ENCODE data around the gene HOXB5.
A peak's percentile ranks its signal among the peaks of the same experiment; 100 is the strongest.

The HOXB5 gene

DNA sequence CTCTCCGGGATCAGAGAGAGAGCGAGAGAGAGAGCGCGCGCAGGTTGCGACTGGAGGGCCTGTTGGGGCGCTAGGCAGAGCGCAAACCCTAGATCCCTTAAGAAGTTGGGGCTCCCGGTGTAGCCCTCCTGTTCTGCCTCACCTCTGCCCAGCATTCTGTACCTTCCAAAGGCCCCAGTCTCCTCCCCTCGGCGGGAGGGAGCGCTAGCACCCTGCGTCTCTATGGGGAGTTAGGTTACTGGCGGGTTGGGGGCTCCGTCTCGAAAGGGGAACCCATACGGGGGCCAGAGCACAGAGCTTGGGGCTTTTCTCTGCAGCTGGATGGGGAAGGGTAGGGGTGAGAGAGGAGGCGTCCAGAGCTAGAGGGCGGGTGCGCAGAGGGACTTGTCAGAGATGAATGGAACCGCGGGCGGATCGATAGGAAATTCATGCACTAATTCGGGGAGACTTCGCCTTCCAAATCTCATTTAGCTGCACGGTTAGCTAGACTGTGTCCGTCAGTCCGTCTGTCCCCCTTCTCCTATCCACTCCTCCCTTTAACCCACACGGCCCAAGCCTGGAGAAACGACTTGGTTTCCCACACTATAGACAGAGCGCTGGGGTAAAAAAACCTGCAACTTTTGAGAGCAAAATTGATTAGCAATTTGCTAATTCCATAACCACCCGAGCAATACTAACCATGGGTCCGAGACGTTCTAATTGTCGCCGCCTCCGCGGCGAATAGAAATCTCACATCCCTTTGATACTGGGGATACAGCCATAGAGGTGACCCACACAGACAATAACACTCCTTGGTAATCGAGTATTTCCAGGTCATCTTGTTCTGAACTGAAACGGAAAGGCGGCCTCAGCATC, 14.7 kb downstream of the HOXB5 start:
- H2AFZ ChIP-seq (ENCODE audit: low read depth, low read length) = no peak overlapping the region
- H3K4me1 ChIP-seq (ENCODE audit: low read length) = peaks cover 60% of the 10 kb centered on the region
- H3K4me2 ChIP-seq (ENCODE audit: low read length) = peak overlapping the region; percentile 98
- peak overlapping the region; percentile 92 for H3K27ac ChIP-seq (ENCODE audit: low read length)
- H3K4me3 ChIP-seq (ENCODE audit: low read length) = peak overlapping the region; percentile 90
- H3K27me3 ChIP-seq (ENCODE audit: low read depth, low read length) = no peaks in the 10 kb centered on the region
- H3K36me3 ChIP-seq (replicated peaks; ENCODE audit: low read depth, low read length) = peaks cover 16% of the 10 kb centered on the region
- no peaks in the 10 kb centered on the region for H3K9me3 ChIP-seq (ENCODE audit: insufficient read depth, low read length)
- TF ChIP-seq CTCF (IDR thresholded peaks at IDR 0.05; ENCODE audit: low read depth, low read length) (peak; percentile 14; the same call in 1 of the 2 replicates), EZH2phosphoT487 (IDR thresholded peaks at IDR 0.05; ENCODE audit: low read depth) (no peak)
- H3K9ac ChIP-seq (ENCODE audit: low read length) = peak overlapping the region; percentile 99
- H4K20me1 ChIP-seq (ENCODE audit: insufficient read depth, low read length) = no peaks in the 10 kb centered on the region
- H3K79me2 ChIP-seq (ENCODE audit: low read length) = peaks cover 49% of the 10 kb centered on the region

DNA sequence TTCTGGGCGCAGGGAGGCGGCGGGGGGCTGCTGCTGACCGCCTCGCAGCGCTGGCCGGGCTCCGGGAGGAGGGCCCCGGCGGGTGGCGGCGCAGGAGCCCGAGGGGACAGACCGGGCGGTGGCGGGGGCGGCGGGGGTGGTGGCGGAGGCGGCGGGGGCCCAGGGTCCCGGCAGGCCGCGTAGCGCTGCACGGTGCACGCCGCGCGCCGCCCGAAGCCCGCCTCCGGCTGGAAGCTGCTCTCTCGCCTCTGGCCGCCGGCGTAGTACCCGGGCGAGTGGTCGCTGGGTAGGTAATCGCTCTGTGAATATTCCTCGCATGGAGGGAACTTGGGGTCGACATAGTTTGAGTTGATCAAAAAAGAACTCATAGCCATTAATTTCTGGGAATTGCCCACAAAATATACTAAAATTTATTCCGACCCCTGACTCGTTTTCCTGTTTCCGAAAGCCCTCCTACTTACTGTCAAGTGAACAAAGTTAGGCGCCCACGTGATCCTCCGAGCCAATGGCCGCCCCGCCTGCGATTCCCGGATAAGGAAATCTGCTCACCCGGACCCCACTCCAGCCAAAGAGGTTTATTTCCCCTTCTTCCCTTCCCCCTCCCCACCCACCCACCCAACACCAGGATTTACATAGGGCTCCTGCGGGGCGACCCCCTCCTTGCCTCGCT, 15.5 kb downstream of the HOXB5 start, which contains the start of gene HOXB4:
TSS of gene HOXB4 (minus strand) at position 405 of the 670 bp plus-strand sequence. CDS start at position 374, 31 bp downstream.
- Histone ChIP-seq H2AFZ (ENCODE audit: low read depth, low read length) (no peak within 1 kb of the TSS), H3K9me3 (ENCODE audit: insufficient read depth, low read length) (no peaks in the 10 kb centered on the region), H3K4me2 (ENCODE audit: low read length) (peak within 1 kb of the TSS; percentile 98), H3K4me3 (ENCODE audit: low read length) (peak within 1 kb of the TSS; percentile 90), H3K4me1 (ENCODE audit: low read length) (peaks cover 61% of the 10 kb centered on the region), H3K27ac (ENCODE audit: low read length) (peak within 1 kb of the TSS; percentile 92), H4K20me1 (ENCODE audit: insufficient read depth, low read length) (no peaks in the 10 kb centered on the region), H3K27me3 (ENCODE audit: low read depth, low read length) (no peaks in the 10 kb centered on the region), H3K9ac (ENCODE audit: low read length) (peak within 1 kb of the TSS; percentile 99), H3K79me2 (ENCODE audit: low read length) (peaks cover 53% of the 10 kb centered on the region), H3K36me3 (replicated peaks; ENCODE audit: low read depth, low read length) (peaks cover 19% of the 10 kb centered on the region)
- TF ChIP-seq EZH2phosphoT487 (IDR thresholded peaks at IDR 0.05; ENCODE audit: low read depth) (no peak), CTCF (IDR thresholded peaks at IDR 0.05; ENCODE audit: low read depth, low read length) (no peak)

DNA sequence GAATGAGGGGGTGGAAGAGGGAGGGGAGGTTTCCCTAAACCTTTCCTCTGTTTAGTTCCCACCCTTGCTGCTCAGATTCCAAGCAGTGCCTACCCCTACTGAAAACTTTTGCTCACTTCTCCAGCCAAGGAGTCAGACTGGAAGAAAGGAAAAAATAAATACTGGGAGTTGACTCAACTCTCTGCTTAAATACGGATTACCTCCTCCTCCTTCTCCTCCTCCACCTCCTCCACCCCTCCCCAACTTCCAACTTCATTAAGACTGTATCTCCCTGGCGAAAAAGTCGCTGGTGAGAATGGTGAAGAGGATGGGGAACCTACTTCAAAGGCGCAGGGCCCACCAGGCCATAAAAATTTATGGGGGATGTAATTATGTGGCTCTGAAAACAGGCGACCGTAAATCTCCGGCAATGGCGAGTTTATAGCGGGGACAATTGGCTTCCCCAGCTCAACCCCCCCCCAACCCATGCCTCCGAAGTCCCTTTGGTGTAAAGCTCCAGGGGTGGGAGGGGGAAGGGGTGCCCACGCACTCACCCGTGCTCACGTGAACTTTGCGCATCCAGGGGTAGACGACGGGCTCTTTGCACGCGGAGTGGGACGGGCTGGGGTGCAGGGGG, 16.1 kb downstream of the HOXB5 start:
- H3K4me3 ChIP-seq (ENCODE audit: low read length) = peak overlapping the region; percentile 90
- peak overlapping the region; percentile 92 for H3K27ac ChIP-seq (ENCODE audit: low read length)
- peak overlapping the region; percentile 86 for H3K4me2 ChIP-seq (ENCODE audit: low read length)
- H3K79me2 ChIP-seq (ENCODE audit: low read length) = peaks cover 54% of the 10 kb centered on the region
- no peaks in the 10 kb centered on the region for H3K27me3 ChIP-seq (ENCODE audit: low read depth, low read length)
- H2AFZ ChIP-seq (ENCODE audit: low read depth, low read length) = no peak overlapping the region
- no peaks in the 10 kb centered on the region for H3K9me3 ChIP-seq (ENCODE audit: insufficient read depth, low read length)
- TF ChIP-seq CTCF (IDR thresholded peaks at IDR 0.05; ENCODE audit: low read depth, low read length) (no peak), EZH2phosphoT487 (IDR thresholded peaks at IDR 0.05; ENCODE audit: low read depth) (no peak)
- H3K4me1 ChIP-seq (ENCODE audit: low read length) = peaks cover 56% of the 10 kb centered on the region
- H3K36me3 ChIP-seq (replicated peaks; ENCODE audit: low read depth, low read length) = peaks cover 23% of the 10 kb centered on the region
- no peaks in the 10 kb centered on the region for H4K20me1 ChIP-seq (ENCODE audit: insufficient read depth, low read length)
- H3K9ac ChIP-seq (ENCODE audit: low read length) = peak overlapping the region; percentile 78
